HEK293T (cell line): ENCODE results near the gene TBC1D8.

Source experiments
- BHLHE40 ChIP-seq: fragments of 450-650 bp; IDR thresholded peaks from 2 replicates; pipeline ENCODE4 v1.6.1; 2016; ENCODE audit warnings: mild to moderate bottlenecking, moderate library complexity, borderline replicate concordance
- LEF1 ChIP-seq: fragments of 450-650 bp; IDR thresholded peaks from 2 replicates; pipeline ENCODE4 v1.6.1; 2017; ENCODE audit warnings: mild to moderate bottlenecking, borderline replicate concordance

DNA sequence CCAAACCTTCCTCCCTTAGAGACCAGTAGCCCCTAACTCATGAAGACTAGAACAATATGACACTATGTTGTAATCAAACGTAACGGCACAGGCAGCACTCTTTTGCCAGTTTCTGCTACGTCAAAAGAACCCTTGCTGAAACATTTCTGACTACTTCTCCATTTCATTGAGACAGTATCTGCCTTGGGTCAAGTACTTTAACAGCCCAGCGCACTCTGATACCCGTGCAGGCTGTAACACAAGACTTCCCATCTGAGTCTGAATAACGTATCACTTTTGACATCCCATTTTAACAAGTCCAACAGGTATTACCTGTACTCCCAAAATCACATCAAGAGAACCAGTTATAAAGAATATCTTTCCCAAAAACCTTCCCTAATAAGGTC, 38.4 kb downstream of the TBC1D8 start:
- TF ChIP-seq LEF1 = no peak
- TF ChIP-seq BHLHE40 = no peak
